ENCODE measurements around the gene MLNR.

The MLNR gene

GRCh38 chr13:49213997-49214916 is 5.9 kb upstream of the MLNR start:
- Histone ChIP-seq H3K27ac (ENCODE audit: low read depth, low read length) (no peak overlapping the region), H3K36me3 (ENCODE audit: insufficient read depth, low read length) (no peaks in the 10 kb centered on the region), H3K9me3 (ENCODE audit: low read length) (no peaks in the 10 kb centered on the region), H3K27me3 (ENCODE audit: control insufficient read depth in 1 of 2, insufficient read depth in 2 of 2, low read length in 2 of 2) (peaks cover 11 to 12% of the 10 kb centered on the region in 2 donors), H3K4me1 (ENCODE audit: insufficient read depth, low read length) (no peaks in the 10 kb centered on the region), H3K4me3 (ENCODE audit: low read depth in 1 of 2, low read length in 2 of 2) (no peak overlapping the region), H3K9ac (ENCODE audit: low read length) (no peak overlapping the region)

GRCh38 chr13:49214917-49215376 is 5.2 kb upstream of the MLNR start:
- Histone ChIP-seq H3K4me1 (ENCODE audit: insufficient read depth, low read length) (no peaks in the 10 kb centered on the region), H3K27me3 (ENCODE audit: control insufficient read depth in 1 of 2, insufficient read depth in 2 of 2, low read length in 2 of 2) (peaks cover 12 to 18% of the 10 kb centered on the region in 2 donors), H3K9ac (ENCODE audit: low read length) (no peak overlapping the region), H3K4me3 (ENCODE audit: low read depth in 1 of 2, low read length in 2 of 2) (no peak overlapping the region), H3K9me3 (ENCODE audit: low read length) (no peaks in the 10 kb centered on the region), H3K27ac (ENCODE audit: low read depth, low read length) (no peak overlapping the region), H3K36me3 (ENCODE audit: insufficient read depth, low read length) (no peaks in the 10 kb centered on the region)

GRCh38 chr13:49216334-49216733 is 3.8 kb upstream of the MLNR start:
- H3K36me3 ChIP-seq (ENCODE audit: insufficient read depth, low read length), result no peaks in the 10 kb centered on the region
- H3K4me1 ChIP-seq (ENCODE audit: insufficient read depth, low read length), result no peaks in the 10 kb centered on the region
- peaks cover 23 to 29% of the 10 kb centered on the region in 2 donors for H3K27me3 ChIP-seq (ENCODE audit: control insufficient read depth in 1 of 2, insufficient read depth in 2 of 2, low read length in 2 of 2)
- no peak overlapping the region for H3K4me3 ChIP-seq (ENCODE audit: low read depth in 1 of 2, low read length in 2 of 2)
- H3K27ac ChIP-seq (ENCODE audit: low read depth, low read length), result no peak overlapping the region
- H3K9me3 ChIP-seq (ENCODE audit: low read length), result no peaks in the 10 kb centered on the region
- no peak overlapping the region for H3K9ac ChIP-seq (ENCODE audit: low read length)

GRCh38 chr13:49217962-49218492 is 2.1 kb upstream of the MLNR start:
- Histone ChIP-seq H3K9ac (ENCODE audit: low read length) (no peak overlapping the region), H3K9me3 (ENCODE audit: low read length) (no peaks in the 10 kb centered on the region), H3K27ac (ENCODE audit: low read depth, low read length) (no peak overlapping the region), H3K36me3 (ENCODE audit: insufficient read depth, low read length) (no peaks in the 10 kb centered on the region), H3K27me3 (ENCODE audit: control insufficient read depth in 1 of 2, insufficient read depth in 2 of 2, low read length in 2 of 2) (peaks cover 40 to 44% of the 10 kb centered on the region in 2 donors), H3K4me1 (ENCODE audit: insufficient read depth, low read length) (no peaks in the 10 kb centered on the region), H3K4me3 (ENCODE audit: low read depth in 1 of 2, low read length in 2 of 2) (no peak overlapping the region)

GRCh38 chr13:49218493-49219051 is 1.6 kb upstream of the MLNR start:
- no peaks in the 10 kb centered on the region for H3K9me3 ChIP-seq (ENCODE audit: low read length)
- no peaks in the 10 kb centered on the region for H3K36me3 ChIP-seq (ENCODE audit: insufficient read depth, low read length)
- H3K9ac ChIP-seq (ENCODE audit: low read length), result no peak overlapping the region
- no peaks in the 10 kb centered on the region for H3K4me1 ChIP-seq (ENCODE audit: insufficient read depth, low read length)
- no peak overlapping the region for H3K27ac ChIP-seq (ENCODE audit: low read depth, low read length)
- peaks cover 40 to 44% of the 10 kb centered on the region in 2 donors for H3K27me3 ChIP-seq (ENCODE audit: control insufficient read depth in 1 of 2, insufficient read depth in 2 of 2, low read length in 2 of 2)
- no peak overlapping the region for H3K4me3 ChIP-seq (ENCODE audit: low read depth in 1 of 2, low read length in 2 of 2)

- no peaks in the 10 kb centered on the region for H3K36me3 ChIP-seq (ENCODE audit: insufficient read depth, low read length)
- no peaks in the 10 kb centered on the region for H3K4me1 ChIP-seq (ENCODE audit: insufficient read depth, low read length)
- H3K9me3 ChIP-seq (ENCODE audit: low read length), result no peaks in the 10 kb centered on the region
- H3K9ac ChIP-seq (ENCODE audit: low read length), result no peak overlapping the region
- H3K27me3 ChIP-seq (ENCODE audit: control insufficient read depth in 1 of 2, insufficient read depth in 2 of 2, low read length in 2 of 2), result peaks cover 40 to 44% of the 10 kb centered on the region in 2 donors
- no peak overlapping the region for H3K27ac ChIP-seq (ENCODE audit: low read depth, low read length)
- peak overlapping the region; percentile 31 to 49 for H3K4me3 ChIP-seq (ENCODE audit: low read depth in 1 of 2, low read length in 2 of 2)
Observed at GRCh38 chr13:49219647-49220035, 497 bp upstream of the MLNR start.

GRCh38 chr13:49220856-49221589 is 885 bp downstream of the MLNR start:
- H3K27me3 ChIP-seq (ENCODE audit: control insufficient read depth in 1 of 2, insufficient read depth in 2 of 2, low read length in 2 of 2), result peaks cover 40 to 44% of the 10 kb centered on the region in 2 donors
- peak overlapping the region; percentile 31 to 49 for H3K4me3 ChIP-seq (ENCODE audit: low read depth in 1 of 2, low read length in 2 of 2)
- no peak overlapping the region for H3K9ac ChIP-seq (ENCODE audit: low read length)
- H3K27ac ChIP-seq (ENCODE audit: low read depth, low read length), result no peak overlapping the region
- H3K4me1 ChIP-seq (ENCODE audit: insufficient read depth, low read length), result no peaks in the 10 kb centered on the region
- H3K9me3 ChIP-seq (ENCODE audit: low read length), result no peaks in the 10 kb centered on the region
- H3K36me3 ChIP-seq (ENCODE audit: insufficient read depth, low read length), result no peaks in the 10 kb centered on the region

- Histone ChIP-seq H3K27ac (ENCODE audit: low read depth, low read length) (no peak overlapping the region), H3K9ac (ENCODE audit: low read length) (no peak overlapping the region), H3K4me3 (ENCODE audit: low read depth in 1 of 2, low read length in 2 of 2) (peak overlapping the region in 1 of 2 donors; percentile 49), H3K9me3 (ENCODE audit: low read length) (no peaks in the 10 kb centered on the region), H3K36me3 (ENCODE audit: insufficient read depth, low read length) (no peaks in the 10 kb centered on the region), H3K27me3 (ENCODE audit: control insufficient read depth in 1 of 2, insufficient read depth in 2 of 2, low read length in 2 of 2) (peaks cover 40 to 44% of the 10 kb centered on the region in 2 donors), H3K4me1 (ENCODE audit: insufficient read depth, low read length) (no peaks in the 10 kb centered on the region)
Observed at GRCh38 chr13:49221590-49221965, 1.4 kb downstream of the MLNR start.

GRCh38 chr13:49225223-49226042 is 5.3 kb downstream of the MLNR start:
- peaks cover 23 to 26% of the 10 kb centered on the region in 2 donors for H3K27me3 ChIP-seq (ENCODE audit: control insufficient read depth in 1 of 2, insufficient read depth in 2 of 2, low read length in 2 of 2)
- H3K4me1 ChIP-seq (ENCODE audit: insufficient read depth, low read length), result no peaks in the 10 kb centered on the region
- H3K9ac ChIP-seq (ENCODE audit: low read length), result no peak overlapping the region
- no peak overlapping the region for H3K27ac ChIP-seq (ENCODE audit: low read depth, low read length)
- no peaks in the 10 kb centered on the region for H3K36me3 ChIP-seq (ENCODE audit: insufficient read depth, low read length)
- H3K9me3 ChIP-seq (ENCODE audit: low read length), result no peaks in the 10 kb centered on the region
- H3K4me3 ChIP-seq (ENCODE audit: low read depth in 1 of 2, low read length in 2 of 2), result no peak overlapping the region

GRCh38 chr13:49226613-49227012 is 6.5 kb downstream of the MLNR start:
- Histone ChIP-seq H3K9ac (ENCODE audit: low read length) (no peak overlapping the region), H3K4me3 (ENCODE audit: low read depth in 1 of 2, low read length in 2 of 2) (no peak overlapping the region), H3K27me3 (ENCODE audit: control insufficient read depth in 1 of 2, insufficient read depth in 2 of 2, low read length in 2 of 2) (peaks cover 11 to 14% of the 10 kb centered on the region in 2 donors), H3K36me3 (ENCODE audit: insufficient read depth, low read length) (no peaks in the 10 kb centered on the region), H3K4me1 (ENCODE audit: insufficient read depth, low read length) (no peaks in the 10 kb centered on the region), H3K27ac (ENCODE audit: low read depth, low read length) (no peak overlapping the region), H3K9me3 (ENCODE audit: low read length) (no peaks in the 10 kb centered on the region)
